Nephron (organoid): ENCODE results near the gene PPHLN1.

ENCODE experiments used
- H3K27ac Mint-ChIP-seq, 3 experiments: 2 replicates each; pipeline ENCODE4 v1.8.0; 2020; ENCODE audit warnings: mixed read lengths in 3 of 3, mild to moderate bottlenecking in 2 of 3, moderate library complexity in 1 of 3
- H3K27me3 Mint-ChIP-seq: 2 replicates; pipeline ENCODE4 v1.8.0; 2021; ENCODE audit warnings: low read depth, mild to moderate bottlenecking, moderate library complexity, mixed read lengths
- H3K36me3 Mint-ChIP-seq: 2 replicates; pipeline ENCODE4 v1.8.0; 2020; ENCODE audit warnings: low read depth, mixed read lengths
- H3K4me1 Mint-ChIP-seq: 2 replicates; pipeline ENCODE4 v1.8.0; 2020; ENCODE audit warnings: mixed read lengths
- H3K4me3 Mint-ChIP-seq, 3 experiments: 2 replicates each; pipeline ENCODE4 v1.8.0; 2020; ENCODE audit warnings: mild to moderate bottlenecking in 3 of 3, mixed read lengths in 3 of 3, moderate library complexity in 2 of 3
- H3K9me3 Mint-ChIP-seq: 2 replicates; pipeline ENCODE4 v1.8.0; 2020; ENCODE audit warnings: mixed read lengths
- TF ChIP-seq, protein P1 (sequence below), 3 experiments: fragments of 200-600 bp; sonication (generic); IDR thresholded peaks; one replicate each; pipeline ENCODE4 v1.5.0; 2021; ENCODE audit warnings: antibody characterized with exemption in 3 of 3; ENCODE audit not compliant: unreplicated experiment in 3 of 3

PPHLN1 gene

DNA sequence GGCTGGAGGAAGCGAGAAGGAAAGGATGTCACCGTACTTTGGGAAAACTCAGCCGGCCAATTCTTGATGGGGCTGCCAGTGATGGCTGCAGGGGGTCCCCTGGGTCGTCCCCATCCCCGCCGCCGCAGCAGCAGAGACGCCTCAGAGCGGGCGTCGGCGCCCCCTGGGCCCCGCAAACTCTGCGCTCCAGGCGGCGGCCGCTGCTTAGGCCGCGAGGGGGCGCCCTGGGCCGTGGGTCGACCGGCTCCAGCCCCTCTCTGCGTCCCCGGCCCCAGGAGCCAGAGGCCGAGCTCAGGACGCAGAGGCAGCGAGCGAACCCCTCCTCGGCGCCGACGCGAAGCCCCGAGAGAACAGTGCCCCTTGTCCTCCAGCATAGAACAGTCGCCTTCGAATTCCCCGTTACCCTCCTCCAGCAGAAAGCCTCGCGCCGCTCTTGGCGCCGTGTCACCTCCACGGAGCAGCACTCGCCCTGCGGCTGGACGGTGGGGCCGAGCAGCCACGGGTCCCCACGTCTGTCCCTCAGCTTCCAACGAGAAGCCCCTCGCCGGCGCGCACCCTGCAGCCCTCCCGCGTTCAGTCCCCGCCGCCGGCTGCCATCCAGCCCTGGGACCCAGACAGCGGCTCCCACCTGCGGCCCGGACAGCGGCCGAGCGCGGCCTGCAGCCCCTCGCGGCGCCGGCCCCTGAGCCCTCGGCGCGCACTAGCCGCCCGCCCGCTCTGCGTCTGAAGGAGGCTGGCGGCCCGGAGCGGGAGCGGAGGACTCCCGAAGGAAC, 157.0 kb downstream of the PPHLN1 start:
- no peaks in the 10 kb centered on the region for H3K27me3 Mint-ChIP-seq
- peak overlapping the region; percentile 90 to 96 (median 94) for H3K4me3 Mint-ChIP-seq

DNA sequence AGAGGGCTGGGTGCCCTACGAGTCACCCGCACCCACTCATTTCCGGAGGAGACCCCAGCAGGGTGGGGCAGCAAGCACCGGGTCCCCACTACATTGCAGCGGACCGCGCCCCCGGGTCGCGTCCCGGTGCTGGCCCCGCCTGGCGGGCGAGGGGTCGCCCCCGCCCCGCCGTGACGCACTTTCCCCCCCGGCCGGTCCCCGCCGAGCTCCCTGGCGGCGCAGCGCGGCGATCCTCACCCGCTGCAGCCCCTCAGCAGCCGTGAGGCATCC, 157.5 kb downstream of the PPHLN1 start:
- no peaks in the 10 kb centered on the region for H3K9me3 Mint-ChIP-seq
- TF ChIP-seq, protein P1, sequence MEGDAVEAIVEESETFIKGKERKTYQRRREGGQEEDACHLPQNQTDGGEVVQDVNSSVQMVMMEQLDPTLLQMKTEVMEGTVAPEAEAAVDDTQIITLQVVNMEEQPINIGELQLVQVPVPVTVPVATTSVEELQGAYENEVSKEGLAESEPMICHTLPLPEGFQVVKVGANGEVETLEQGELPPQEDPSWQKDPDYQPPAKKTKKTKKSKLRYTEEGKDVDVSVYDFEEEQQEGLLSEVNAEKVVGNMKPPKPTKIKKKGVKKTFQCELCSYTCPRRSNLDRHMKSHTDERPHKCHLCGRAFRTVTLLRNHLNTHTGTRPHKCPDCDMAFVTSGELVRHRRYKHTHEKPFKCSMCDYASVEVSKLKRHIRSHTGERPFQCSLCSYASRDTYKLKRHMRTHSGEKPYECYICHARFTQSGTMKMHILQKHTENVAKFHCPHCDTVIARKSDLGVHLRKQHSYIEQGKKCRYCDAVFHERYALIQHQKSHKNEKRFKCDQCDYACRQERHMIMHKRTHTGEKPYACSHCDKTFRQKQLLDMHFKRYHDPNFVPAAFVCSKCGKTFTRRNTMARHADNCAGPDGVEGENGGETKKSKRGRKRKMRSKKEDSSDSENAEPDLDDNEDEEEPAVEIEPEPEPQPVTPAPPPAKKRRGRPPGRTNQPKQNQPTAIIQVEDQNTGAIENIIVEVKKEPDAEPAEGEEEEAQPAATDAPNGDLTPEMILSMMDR (IDR thresholded peaks at IDR 0.05; ENCODE audit: unreplicated experiment in 3 of 3), result no peak
- no peaks in the 10 kb centered on the region for H3K27me3 Mint-ChIP-seq
- peaks cover 76% of the 10 kb centered on the region for H3K4me1 Mint-ChIP-seq
- no peaks in the 10 kb centered on the region for H3K36me3 Mint-ChIP-seq
- peak overlapping the region; percentile 90 to 91 (median 91) for H3K4me3 Mint-ChIP-seq
- peak overlapping the region; percentile 80 to 94 (median 92) for H3K27ac Mint-ChIP-seq

More for the DNA sequence above, 157.0 kb downstream of the PPHLN1 start:
- H3K27ac Mint-ChIP-seq, result peak overlapping the region; percentile 54 to 96 (median 95)
- peaks cover 76% of the 10 kb centered on the region for H3K4me1 Mint-ChIP-seq
- H3K36me3 Mint-ChIP-seq, result peaks cover 4% of the 10 kb centered on the region
- TF ChIP-seq, protein P1 (IDR thresholded peaks at IDR 0.05; ENCODE audit: unreplicated experiment in 3 of 3), result peak; percentile 90 to 98 (median 93)
- H3K9me3 Mint-ChIP-seq, result no peaks in the 10 kb centered on the region

DNA sequence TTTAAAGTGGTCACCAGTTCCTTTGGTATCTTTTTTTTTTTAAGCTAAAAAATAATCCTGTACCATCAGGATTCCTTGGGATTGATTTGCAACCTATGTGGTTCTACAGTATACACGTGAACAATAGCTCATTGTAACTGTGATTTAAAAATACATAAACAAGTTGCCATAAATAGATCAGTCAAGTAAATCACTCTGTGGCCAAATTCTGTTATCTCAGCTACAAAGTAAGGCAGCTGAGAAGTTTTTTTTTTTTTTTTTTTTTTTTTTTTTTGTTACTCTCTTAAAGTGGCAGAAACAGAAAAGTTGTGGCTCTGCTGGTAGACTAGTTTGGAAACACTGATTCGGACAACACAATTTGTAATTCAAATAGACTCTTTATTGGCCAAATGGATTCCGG, 159.0 kb downstream of the PPHLN1 start:
- Mint-ChIP-seq H3K36me3 (peaks cover 5% of the 10 kb centered on the region), H3K27ac (peak overlapping the region; percentile 58 to 94 (median 80)), H3K4me1 (peaks cover 67% of the 10 kb centered on the region), H3K4me3 (peak overlapping the region; percentile 90 to 91 (median 91)), H3K9me3 (no peaks in the 10 kb centered on the region), H3K27me3 (no peaks in the 10 kb centered on the region)
- TF ChIP-seq, protein P1 (IDR thresholded peaks at IDR 0.05; ENCODE audit: unreplicated experiment in 3 of 3), result no peak

DNA sequence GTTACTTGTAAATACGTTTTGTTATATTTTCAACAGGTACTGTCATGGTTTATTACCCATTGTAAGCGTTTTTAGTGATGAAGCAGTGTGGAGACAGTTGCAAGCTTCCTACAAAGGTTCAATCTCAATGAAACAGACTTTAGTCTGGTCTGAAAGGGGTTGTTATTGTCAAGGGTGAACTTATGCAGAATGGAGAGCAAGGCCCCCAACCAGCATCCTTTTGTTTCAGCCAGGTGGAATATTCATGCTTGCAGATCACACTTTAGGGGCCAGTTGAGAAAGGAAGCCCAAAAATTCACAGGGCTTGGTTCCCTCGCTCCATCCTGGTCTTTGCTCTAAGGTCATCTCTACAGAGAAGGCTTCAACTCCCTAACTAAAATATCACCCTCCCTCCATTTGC, 159.9 kb downstream of the PPHLN1 start:
- H3K27ac Mint-ChIP-seq, result peak overlapping the region in 2 of 3 experiments; percentile 36 to 80
- H3K9me3 Mint-ChIP-seq, result no peaks in the 10 kb centered on the region
- H3K27me3 Mint-ChIP-seq, result no peaks in the 10 kb centered on the region
- peaks cover 62% of the 10 kb centered on the region for H3K4me1 Mint-ChIP-seq
- TF ChIP-seq, protein P1 (IDR thresholded peaks at IDR 0.05; ENCODE audit: unreplicated experiment in 3 of 3), result no peak
- peaks cover 10% of the 10 kb centered on the region for H3K36me3 Mint-ChIP-seq
- peak overlapping the region; percentile 90 to 91 (median 91) for H3K4me3 Mint-ChIP-seq

DNA sequence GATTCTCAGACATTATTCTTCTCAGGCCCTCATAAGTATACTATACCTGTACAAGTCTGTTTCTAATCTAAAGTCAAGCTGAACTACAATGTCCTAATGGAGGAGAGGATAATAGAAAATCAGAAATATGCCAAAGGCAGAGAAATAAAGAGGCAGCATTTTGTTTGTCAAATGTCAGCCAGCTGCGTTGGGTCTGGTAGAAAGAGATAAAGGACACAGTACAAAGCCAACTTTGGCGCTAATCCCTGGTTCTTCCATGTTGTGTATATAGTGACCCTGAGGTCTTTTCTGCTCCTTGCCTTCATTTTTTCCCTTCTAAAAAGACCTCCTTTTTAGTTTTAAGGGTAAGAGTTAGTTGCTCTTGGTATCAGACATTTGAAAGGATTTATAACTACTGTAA, 160.4 kb downstream of the PPHLN1 start:
- peak overlapping the region in 2 of 3 experiments; percentile 51 to 80 for H3K27ac Mint-ChIP-seq
- no peaks in the 10 kb centered on the region for H3K9me3 Mint-ChIP-seq
- peaks cover 56% of the 10 kb centered on the region for H3K4me1 Mint-ChIP-seq
- no peaks in the 10 kb centered on the region for H3K27me3 Mint-ChIP-seq
- H3K36me3 Mint-ChIP-seq, result peaks cover 10% of the 10 kb centered on the region
- TF ChIP-seq, protein P1 (IDR thresholded peaks at IDR 0.05; ENCODE audit: unreplicated experiment in 3 of 3), result no peak
- H3K4me3 Mint-ChIP-seq, result peak overlapping the region; percentile 30 to 48 (median 33)
